Measurements from ENCODE around the gene MGST2. TPM values are rescaled to one million over a fixed set of nuclear protein-coding genes. Genes with fewer than 3 reads are reported as not detected.

The MGST2 gene
- total RNA-seq, 6 experiments from 2014 or later = 105 to 125 (median 114) TPM

- WGBS (ENCODE audit: insufficient coverage, low coverage, low lambda C conversion rate, missing lambda C conversion rate) = 67% methylated on average over 1 of the region's 1 CpG
- intact Hi-C loops (cut with DNase I) = no loop called here
- no peak for ATAC-seq
These were observed 18.4 kb upstream of the MGST2 start for GRCh38 chr4:139647184-139647583.

GRCh38 chr4:139647952-139648351 lies 17.7 kb upstream of the MGST2 start:
- Histone ChIP-seq H3K36me3 (no peaks in the 10 kb centered on the region), H3K9me3 (no peaks in the 10 kb centered on the region), H3K27me3 (no peaks in the 10 kb centered on the region), H3K4me3 (no peak overlapping the region), H3K27ac (no peak overlapping the region), H3K4me1 (peaks cover 0 to 3% (median 0%) of the 10 kb centered on the region in 4 donors)
- WGBS (ENCODE audit: insufficient coverage, low coverage, low lambda C conversion rate, missing lambda C conversion rate) = 23% methylated on average over 1 of the region's 1 CpG
- DNase-seq (no peak), ATAC-seq (no peak)
- TF ChIP-seq CTCF (IDR thresholded peaks at IDR 0.05) (no peak), POLR2A (IDR thresholded peaks at IDR 0.05) (no peak)
- intact Hi-C loops (cut with DNase I) = no loop called here

More at GRCh38 chr4:139647184-139647583, 18.4 kb upstream of the MGST2 start:
- peaks cover 0 to 3% (median 0%) of the 10 kb centered on the region in 4 donors for H3K4me1 ChIP-seq
- H3K27ac ChIP-seq = no peak overlapping the region
- TF ChIP-seq POLR2A (IDR thresholded peaks at IDR 0.05) (no peak), CTCF (IDR thresholded peaks at IDR 0.05) (no peak)
- no peak for DNase-seq
- H3K27me3 ChIP-seq = no peaks in the 10 kb centered on the region
- no peaks in the 10 kb centered on the region for H3K9me3 ChIP-seq
- no peaks in the 10 kb centered on the region for H3K36me3 ChIP-seq
- H3K4me3 ChIP-seq = no peak overlapping the region

- TF ChIP-seq CTCF (IDR thresholded peaks at IDR 0.05) (peak; percentile 85 to 95 (median 94)), POLR2A (IDR thresholded peaks at IDR 0.05) (no peak)
- H3K9me3 ChIP-seq = no peaks in the 10 kb centered on the region
- no peaks in the 10 kb centered on the region for H3K36me3 ChIP-seq
- intact Hi-C loops (cut with DNase I) = loop anchor here in 1 of 2 donors (10.0 kb wide), 1 partner anchor 93 kb away; no protein-coding TSS in a partner anchor
- DNase-seq (peak; percentile 75 to 82 (median 78)), ATAC-seq (peak; percentile 88 to 92 (median 90))
- no peak overlapping the region for H3K4me3 ChIP-seq
- H3K27ac ChIP-seq = no peak overlapping the region
- H3K4me1 ChIP-seq = peaks cover 0 to 3% (median 0%) of the 10 kb centered on the region in 4 donors
- 9% methylated on average over 13 of the region's 13 CpGs for WGBS (ENCODE audit: insufficient coverage, low coverage, low lambda C conversion rate, missing lambda C conversion rate)
- H3K27me3 ChIP-seq = no peaks in the 10 kb centered on the region
These were observed 14.1 kb upstream of the MGST2 start for GRCh38 chr4:139651282-139652194.

- DNase-seq = no peak
- intact Hi-C loops (cut with DNase I) = loop anchor here in 1 of 2 donors (10.0 kb wide), 1 partner anchor 90 kb away; no protein-coding TSS in a partner anchor
- Histone ChIP-seq H3K9me3 (no peaks in the 10 kb centered on the region), H3K4me3 (no peak overlapping the region), H3K27ac (no peak overlapping the region), H3K36me3 (no peaks in the 10 kb centered on the region), H3K27me3 (no peaks in the 10 kb centered on the region), H3K4me1 (peaks cover 0 to 6% (median 3%) of the 10 kb centered on the region in 4 donors)
- 62% methylated on average over 4 of the region's 4 CpGs for WGBS (ENCODE audit: insufficient coverage, low coverage, low lambda C conversion rate, missing lambda C conversion rate)
- no peak for ATAC-seq
- TF ChIP-seq POLR2A (IDR thresholded peaks at IDR 0.05) (no peak), CTCF (IDR thresholded peaks at IDR 0.05) (no peak)
These were observed 11.1 kb upstream of the MGST2 start for GRCh38 chr4:139654516-139654915.

Measured in right lobe of liver (tissue), 6 donors.